ENCODE results near the gene SLC22A23. TPM values are rescaled to one million over a fixed set of nuclear protein-coding genes. Genes with fewer than 3 reads are reported as not detected.

Gene SLC22A23
- total RNA-seq, 2 donors from 2014 or later, result 53.1 to 129 TPM

DNA sequence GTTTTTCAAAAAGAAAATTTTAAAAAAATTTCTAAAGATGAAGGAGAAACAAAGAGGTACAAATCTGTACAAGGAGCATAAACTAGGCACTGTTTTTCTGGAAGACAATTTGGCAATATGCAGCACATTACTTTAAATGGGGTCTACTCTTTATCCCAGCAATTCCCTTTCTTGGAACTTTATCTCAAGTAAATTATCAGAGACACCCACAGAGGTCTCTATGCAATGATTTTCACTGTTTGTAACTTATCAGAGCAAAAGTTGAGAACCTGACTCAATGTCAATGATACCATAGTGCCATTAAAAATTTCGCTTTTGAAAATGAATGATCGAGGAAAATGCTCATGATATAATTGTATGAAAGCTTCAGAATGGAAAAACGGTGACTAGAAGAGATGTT, 35.7 kb downstream of the SLC22A23 start:
- 94% methylated on average over 3 of the region's 3 CpGs for WGBS
- Histone ChIP-seq H3K36me3 (no peaks in the 10 kb centered on the region), H3K27me3 (replicated peaks; ENCODE audit: insufficient read depth) (no peaks in the 10 kb centered on the region), H3K4me1 (replicated peaks) (no peaks in the 10 kb centered on the region), H3K4me3 (no peak overlapping the region), H3K9me3 (no peaks in the 10 kb centered on the region), H3K27ac (no peak overlapping the region)
- intact Hi-C loops (cut with DNase I), result no loop called here
- TF ChIP-seq POLR2AphosphoS5 (IDR thresholded peaks at IDR 0.05) (no peak), POLR2A (IDR thresholded peaks at IDR 0.05) (no peak), CTCF (IDR thresholded peaks at IDR 0.05) (no peak)
- no peak for DNase-seq (ENCODE audit: low spot score)

- Histone ChIP-seq H3K4me1 (replicated peaks) (no peaks in the 10 kb centered on the region), H3K27me3 (replicated peaks; ENCODE audit: insufficient read depth) (no peaks in the 10 kb centered on the region), H3K4me3 (no peak overlapping the region), H3K36me3 (no peaks in the 10 kb centered on the region), H3K9me3 (no peaks in the 10 kb centered on the region), H3K27ac (no peak overlapping the region)
- DNase-seq (ENCODE audit: low spot score), result no peak
- intact Hi-C loops (cut with DNase I), result loop anchor here (10.0 kb wide), 1 partner anchor 315 kb away; no protein-coding TSS in a partner anchor
- 85% methylated on average over 3 of the region's 3 CpGs for WGBS
- TF ChIP-seq POLR2AphosphoS5 (IDR thresholded peaks at IDR 0.05), result no peak
- no peak for TF ChIP-seq POLR2A (IDR thresholded peaks at IDR 0.05)
- no peak for TF ChIP-seq CTCF (IDR thresholded peaks at IDR 0.05)
Measured at GRCh38 chr6:3419624-3420272, 37.1 kb downstream of the SLC22A23 start.

DNA sequence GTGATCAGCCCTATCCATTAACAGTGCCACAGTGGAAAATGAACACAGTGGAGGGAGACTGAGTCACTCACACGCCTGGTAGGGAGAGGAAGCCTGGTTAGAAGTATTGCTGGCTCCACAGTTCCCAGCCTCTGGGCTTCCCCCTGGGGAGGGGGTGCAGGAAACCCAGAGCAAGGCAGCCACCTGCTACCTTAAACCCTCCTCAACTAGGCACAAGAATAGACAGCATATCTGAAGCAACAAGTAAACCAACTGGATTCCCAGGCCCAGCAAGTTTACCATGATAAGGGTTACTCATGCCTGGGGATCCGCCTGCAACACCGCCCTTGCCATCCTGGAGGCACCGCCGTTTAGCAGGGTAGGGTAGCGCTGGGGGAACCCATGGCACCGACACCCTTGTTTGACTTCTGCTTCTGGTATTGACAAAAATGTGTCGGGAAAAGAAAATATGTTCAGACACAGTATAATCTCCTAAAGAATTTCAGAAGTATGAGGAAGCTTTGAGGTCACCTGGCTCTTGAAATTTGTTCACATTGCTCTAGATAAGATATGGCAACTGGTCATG, 38.3 kb downstream of the SLC22A23 start:
- TF ChIP-seq POLR2A (IDR thresholded peaks at IDR 0.05) (no peak), CTCF (IDR thresholded peaks at IDR 0.05) (no peak), POLR2AphosphoS5 (IDR thresholded peaks at IDR 0.05) (no peak)
- H3K4me1 ChIP-seq (replicated peaks), result no peaks in the 10 kb centered on the region
- H3K27me3 ChIP-seq (replicated peaks; ENCODE audit: insufficient read depth), result no peaks in the 10 kb centered on the region
- intact Hi-C loops (cut with DNase I), result loop anchor here (10.0 kb wide), 1 partner anchor 316 kb away; no protein-coding TSS in a partner anchor
- no peaks in the 10 kb centered on the region for H3K9me3 ChIP-seq
- 90% methylated on average over 8 of the region's 8 CpGs for WGBS
- no peak overlapping the region for H3K27ac ChIP-seq
- DNase-seq (ENCODE audit: low spot score), result no peak
- no peak overlapping the region for H3K4me3 ChIP-seq
- H3K36me3 ChIP-seq, result no peaks in the 10 kb centered on the region

- Histone ChIP-seq H3K4me1 (replicated peaks) (no peaks in the 10 kb centered on the region), H3K27me3 (replicated peaks; ENCODE audit: insufficient read depth) (no peaks in the 10 kb centered on the region), H3K27ac (no peak overlapping the region), H3K4me3 (no peak overlapping the region), H3K9me3 (no peaks in the 10 kb centered on the region), H3K36me3 (no peaks in the 10 kb centered on the region)
- no peak for DNase-seq (ENCODE audit: low spot score)
- WGBS, result 84% methylated on average over 4 of the region's 4 CpGs
- no peak for TF ChIP-seq CTCF (IDR thresholded peaks at IDR 0.05)
- intact Hi-C loops (cut with DNase I), result loop anchor here (10.0 kb wide), 1 partner anchor 317 kb away; no protein-coding TSS in a partner anchor
Measured at GRCh38 chr6:3417473-3417872, 39.4 kb downstream of the SLC22A23 start.

- DNase-seq (ENCODE audit: low spot score), result no peak
- Histone ChIP-seq H3K27ac (no peak overlapping the region), H3K4me3 (no peak overlapping the region), H3K36me3 (no peaks in the 10 kb centered on the region), H3K4me1 (replicated peaks) (no peaks in the 10 kb centered on the region), H3K27me3 (replicated peaks; ENCODE audit: insufficient read depth) (no peaks in the 10 kb centered on the region), H3K9me3 (no peaks in the 10 kb centered on the region)
- TF ChIP-seq POLR2A (IDR thresholded peaks at IDR 0.05), result no peak
- no peak for TF ChIP-seq CTCF (IDR thresholded peaks at IDR 0.05)
- TF ChIP-seq POLR2AphosphoS5 (IDR thresholded peaks at IDR 0.05), result no peak
- 94% methylated on average over 8 of the region's 8 CpGs for WGBS
- intact Hi-C loops (cut with DNase I), result loop anchor here (10.0 kb wide), 1 partner anchor 319 kb away; no protein-coding TSS in a partner anchor
Measured at GRCh38 chr6:3415490-3415889, 41.4 kb downstream of the SLC22A23 start.
